ENCODE measurements around the gene ADRB1. TPM values are rescaled to one million over a fixed set of nuclear protein-coding genes. Genes with fewer than 3 reads are reported as not detected.
A peak's percentile ranks its signal among the peaks of the same experiment; 100 is the strongest.

ADRB1 gene
- total RNA-seq, 4 donors from 2014 or later, result 0.18 to 1.1 (median 0.27) TPM; not detected in 1

- Histone ChIP-seq H3K36me3 (no peaks in the 10 kb centered on the region), H3K4me3 (no peak overlapping the region), H3K4me1 (peaks cover 0 to 23% (median 14%) of the 10 kb centered on the region in 3 donors), H3K9me3 (no peaks in the 10 kb centered on the region), H3K27me3 (peaks cover 0 to 59% (median 0%) of the 10 kb centered on the region in 4 donors), H3K27ac (no peak overlapping the region)
- TF ChIP-seq CTCF (IDR thresholded peaks at IDR 0.05) (no peak), POLR2A (IDR thresholded peaks at IDR 0.05) (no peak)
- no peak for DNase-seq
- intact Hi-C loops (cut with DNase I), result no loop called here
- WGBS, 2 donors, result 68 to 73% methylated on average over 13 to 14 of the region's 14 CpGs
Observed at GRCh38 chr10:114021717-114022680, 21.7 kb upstream of the ADRB1 start.

- intact Hi-C loops (cut with DNase I), result no loop called here
- Histone ChIP-seq H3K27ac (no peak overlapping the region), H3K4me3 (no peak overlapping the region), H3K4me1 (peaks cover 0 to 24% (median 15%) of the 10 kb centered on the region in 3 donors), H3K27me3 (peaks cover 0 to 59% (median 0%) of the 10 kb centered on the region in 4 donors), H3K36me3 (no peaks in the 10 kb centered on the region), H3K9me3 (no peaks in the 10 kb centered on the region)
- TF ChIP-seq CTCF (IDR thresholded peaks at IDR 0.05), result no peak
- no peak for TF ChIP-seq POLR2A (IDR thresholded peaks at IDR 0.05)
- 86 to 87% methylated on average over 7 of the region's 7 CpGs for WGBS, 2 donors
- no peak for DNase-seq
Observed at GRCh38 chr10:114022766-114023597, 20.7 kb upstream of the ADRB1 start.

GRCh38 chr10:114024876-114025610, 18.6 kb upstream of the ADRB1 start:
- TF ChIP-seq POLR2A (IDR thresholded peaks at IDR 0.05) (no peak), CTCF (IDR thresholded peaks at IDR 0.05) (no peak)
- peaks cover 0 to 72% (median 0%) of the 10 kb centered on the region in 4 donors for H3K27me3 ChIP-seq
- no peaks in the 10 kb centered on the region for H3K9me3 ChIP-seq
- H3K4me3 ChIP-seq, result no peak overlapping the region
- DNase-seq, result no peak
- H3K36me3 ChIP-seq, result no peaks in the 10 kb centered on the region
- intact Hi-C loops (cut with DNase I), result no loop called here
- H3K4me1 ChIP-seq, result peaks cover 0 to 24% (median 15%) of the 10 kb centered on the region in 3 donors
- WGBS, 2 donors, result 51 to 57% methylated on average over 11 to 12 of the region's 12 CpGs
- peak overlapping the region in 1 of 4 donors; percentile 45 for H3K27ac ChIP-seq

- Histone ChIP-seq H3K9me3 (no peaks in the 10 kb centered on the region), H3K36me3 (no peaks in the 10 kb centered on the region), H3K27me3 (peaks cover 0 to 77% (median 0%) of the 10 kb centered on the region in 4 donors), H3K27ac (no peak overlapping the region), H3K4me3 (no peak overlapping the region), H3K4me1 (peaks cover 0 to 24% (median 15%) of the 10 kb centered on the region in 3 donors)
- intact Hi-C loops (cut with DNase I), result no loop called here
- TF ChIP-seq CTCF (IDR thresholded peaks at IDR 0.05), result no peak
- no peak for TF ChIP-seq POLR2A (IDR thresholded peaks at IDR 0.05)
- WGBS, 2 donors, result 87 to 88% methylated on average over 12 of the region's 12 CpGs
- DNase-seq, result no peak
Observed at GRCh38 chr10:114025611-114026130, 18.0 kb upstream of the ADRB1 start.
